Stimulated activated CD8-positive, alpha-beta memory T cell treated with anti-CD3 and anti-CD28 coated beads, Interleukin-7, amount 100 ng/mL, for 4 hours (primary cell): Measurements from ENCODE around the gene PDE6H.

Source experiments
- DNase-seq, 2 donors: peaks; one replicate each; pipeline ENCODE4 v3.0.0-alpha.2; 2020; ENCODE audit warnings: low read depth in 2 of 2

The PDE6H gene

GRCh38 chr12:14974633-14975032, 1.8 kb downstream of the PDE6H start:
- no peak for DNase-seq

GRCh38 chr12:14975457-14975856, 2.6 kb downstream of the PDE6H start:
- no peak for DNase-seq

- no peak for DNase-seq
Observed at GRCh38 chr12:14976658-14977057, 3.8 kb downstream of the PDE6H start.

- no peak for DNase-seq
Observed at GRCh38 chr12:14979468-14979867, 6.6 kb downstream of the PDE6H start.

- no peak for DNase-seq
Observed at GRCh38 chr12:14981049-14981448, 8.2 kb downstream of the PDE6H start.

GRCh38 chr12:14982562-14982961, 9.7 kb downstream of the PDE6H start:
- DNase-seq, result no peak

- no peak for DNase-seq
Observed at GRCh38 chr12:14982991-14983390, 10.1 kb downstream of the PDE6H start.

- no peak for DNase-seq
Observed at GRCh38 chr12:14984036-14984435, 11.2 kb downstream of the PDE6H start.

- no peak for DNase-seq
Observed at GRCh38 chr12:14984766-14985285, 12.0 kb downstream of the PDE6H start.

- DNase-seq, result no peak
Observed at GRCh38 chr12:14986449-14986848, 13.6 kb downstream of the PDE6H start.

- DNase-seq, result no peak
Observed at GRCh38 chr12:14988035-14988434, 15.2 kb downstream of the PDE6H start.

GRCh38 chr12:14989790-14990189, 16.9 kb downstream of the PDE6H start:
- no peak for DNase-seq

GRCh38 chr12:14991069-14991468, 18.2 kb downstream of the PDE6H start:
- no peak for DNase-seq

GRCh38 chr12:14992673-14993072, 19.8 kb downstream of the PDE6H start:
- DNase-seq, result no peak

GRCh38 chr12:14993117-14993516, 20.3 kb downstream of the PDE6H start:
- DNase-seq, result no peak

GRCh38 chr12:14993537-14994266, 20.9 kb downstream of the PDE6H start:
- peak; percentile 3 to 17 for DNase-seq

- no peak for DNase-seq
Observed at GRCh38 chr12:14994610-14995009, 21.8 kb downstream of the PDE6H start.

GRCh38 chr12:14995583-14996425, 23.0 kb downstream of the PDE6H start:
- no peak for DNase-seq

- no peak for DNase-seq
Observed at GRCh38 chr12:14997998-14998397, 25.2 kb downstream of the PDE6H start.

GRCh38 chr12:14999021-14999694, 26.3 kb downstream of the PDE6H start:
- no peak for DNase-seq

GRCh38 chr12:14999695-15000365, 27.0 kb downstream of the PDE6H start:
- no peak for DNase-seq

- DNase-seq, result no peak
Observed at GRCh38 chr12:15000575-15000974, 27.7 kb downstream of the PDE6H start.
